NCI-H82 (cell line): ENCODE results near the gene EYA4.
"Not testable (repeated sequence)": the region's sequence is repeated elsewhere in the genome, so short reads cannot be mapped to it uniquely, and the experiment has no call there.

Experiments used
- DNase-seq: peaks from one replicate; lab custom pipeline; 2025; lab: John Stamatoyannopoulos, UW

The EYA4 gene

GRCh38 chr6:133355922-133356321, 114.8 kb downstream of the EYA4 start:
- DNase-seq, result no peak

- no peak for DNase-seq
Observed at GRCh38 chr6:133358574-133359150, 117.5 kb downstream of the EYA4 start.

- no peak for DNase-seq
Observed at GRCh38 chr6:133359256-133359655, 118.1 kb downstream of the EYA4 start.

GRCh38 chr6:133359760-133360159, 118.6 kb downstream of the EYA4 start:
- DNase-seq, result no peak

- no peak for DNase-seq
Observed at GRCh38 chr6:133360194-133360593, 119.0 kb downstream of the EYA4 start.

GRCh38 chr6:133362813-133363212, 121.7 kb downstream of the EYA4 start:
- DNase-seq, result no peak

- no peak for DNase-seq
Observed at GRCh38 chr6:133368664-133369063, 127.5 kb downstream of the EYA4 start.

- no peak for DNase-seq
Observed at GRCh38 chr6:133369773-133370272, 128.7 kb downstream of the EYA4 start.

- no peak for DNase-seq
Observed at GRCh38 chr6:133376743-133377142, 135.6 kb downstream of the EYA4 start.

- DNase-seq, result no peak
Observed at GRCh38 chr6:133377219-133377618, 136.1 kb downstream of the EYA4 start.

GRCh38 chr6:133380047-133380446, 138.9 kb downstream of the EYA4 start:
- no peak for DNase-seq

GRCh38 chr6:133380723-133381122, 139.6 kb downstream of the EYA4 start:
- no peak for DNase-seq

GRCh38 chr6:133388731-133389130, 147.6 kb downstream of the EYA4 start:
- no peak for DNase-seq

GRCh38 chr6:133390168-133390567, 149.0 kb downstream of the EYA4 start:
- DNase-seq, result no peak

GRCh38 chr6:133392015-133392414, 150.9 kb downstream of the EYA4 start:
- no peak for DNase-seq

GRCh38 chr6:133392641-133393040, 151.5 kb downstream of the EYA4 start:
- DNase-seq, result no peak

GRCh38 chr6:133393891-133394290, 152.7 kb downstream of the EYA4 start:
- no peak for DNase-seq

- DNase-seq, result no peak
Observed at GRCh38 chr6:133394630-133395029, 153.5 kb downstream of the EYA4 start.

GRCh38 chr6:133396233-133396983, 155.3 kb downstream of the EYA4 start:
- DNase-seq, result no peak

- no peak for DNase-seq
Observed at GRCh38 chr6:133396984-133397348, 155.8 kb downstream of the EYA4 start.

- not testable (repeated sequence) for DNase-seq
Observed at GRCh38 chr6:133397601-133398000, 156.4 kb downstream of the EYA4 start.

GRCh38 chr6:133399426-133399825, 158.3 kb downstream of the EYA4 start:
- DNase-seq, result no peak

- no peak for DNase-seq
Observed at GRCh38 chr6:133404151-133404550, 163.0 kb downstream of the EYA4 start.

GRCh38 chr6:133404728-133405127, 163.6 kb downstream of the EYA4 start:
- DNase-seq, result no peak
